Measurements from ENCODE around the gene DNAH17. TPM values are rescaled to one million over a fixed set of nuclear protein-coding genes. Genes with fewer than 3 reads are reported as not detected.

The DNAH17 gene
- total RNA-seq, 1 donor from 2014 or later, result not detected

DNA sequence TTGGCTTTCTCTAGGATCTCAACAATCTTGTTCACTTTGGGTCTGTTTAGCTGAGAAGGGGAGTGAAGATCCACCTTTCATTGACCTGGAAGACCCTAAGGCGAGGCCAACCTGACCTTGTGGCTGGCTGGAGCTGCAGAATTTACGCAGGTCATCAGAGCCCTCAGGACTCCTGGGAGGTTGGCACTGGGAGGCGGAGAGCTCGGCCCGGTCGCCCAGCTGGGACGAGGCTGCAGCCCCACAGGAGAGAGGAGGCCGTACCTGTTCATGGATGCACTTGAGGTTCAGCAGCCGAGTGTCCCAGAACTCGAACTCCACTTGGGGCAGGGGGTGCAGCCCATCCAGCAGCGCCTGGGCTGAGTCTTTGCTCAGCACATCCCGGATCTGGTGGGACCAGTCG, 5.9 kb downstream of the DNAH17 start:
- Histone ChIP-seq H3K9me3 (no peaks in the 10 kb centered on the region), H3K27me3 (no peaks in the 10 kb centered on the region), H3K4me3 (no peak overlapping the region), H3K36me3 (no peaks in the 10 kb centered on the region), H3K27ac (no peak overlapping the region), H3K4me1 (no peaks in the 10 kb centered on the region)
- DNase-seq (ENCODE audit: low spot score in 2 of 2), result no peak
- intact Hi-C loops (cut with DNase I), result no loop called here
- TF ChIP-seq, protein P1, sequence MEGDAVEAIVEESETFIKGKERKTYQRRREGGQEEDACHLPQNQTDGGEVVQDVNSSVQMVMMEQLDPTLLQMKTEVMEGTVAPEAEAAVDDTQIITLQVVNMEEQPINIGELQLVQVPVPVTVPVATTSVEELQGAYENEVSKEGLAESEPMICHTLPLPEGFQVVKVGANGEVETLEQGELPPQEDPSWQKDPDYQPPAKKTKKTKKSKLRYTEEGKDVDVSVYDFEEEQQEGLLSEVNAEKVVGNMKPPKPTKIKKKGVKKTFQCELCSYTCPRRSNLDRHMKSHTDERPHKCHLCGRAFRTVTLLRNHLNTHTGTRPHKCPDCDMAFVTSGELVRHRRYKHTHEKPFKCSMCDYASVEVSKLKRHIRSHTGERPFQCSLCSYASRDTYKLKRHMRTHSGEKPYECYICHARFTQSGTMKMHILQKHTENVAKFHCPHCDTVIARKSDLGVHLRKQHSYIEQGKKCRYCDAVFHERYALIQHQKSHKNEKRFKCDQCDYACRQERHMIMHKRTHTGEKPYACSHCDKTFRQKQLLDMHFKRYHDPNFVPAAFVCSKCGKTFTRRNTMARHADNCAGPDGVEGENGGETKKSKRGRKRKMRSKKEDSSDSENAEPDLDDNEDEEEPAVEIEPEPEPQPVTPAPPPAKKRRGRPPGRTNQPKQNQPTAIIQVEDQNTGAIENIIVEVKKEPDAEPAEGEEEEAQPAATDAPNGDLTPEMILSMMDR (IDR thresholded peaks at IDR 0.05), result no peak

DNA sequence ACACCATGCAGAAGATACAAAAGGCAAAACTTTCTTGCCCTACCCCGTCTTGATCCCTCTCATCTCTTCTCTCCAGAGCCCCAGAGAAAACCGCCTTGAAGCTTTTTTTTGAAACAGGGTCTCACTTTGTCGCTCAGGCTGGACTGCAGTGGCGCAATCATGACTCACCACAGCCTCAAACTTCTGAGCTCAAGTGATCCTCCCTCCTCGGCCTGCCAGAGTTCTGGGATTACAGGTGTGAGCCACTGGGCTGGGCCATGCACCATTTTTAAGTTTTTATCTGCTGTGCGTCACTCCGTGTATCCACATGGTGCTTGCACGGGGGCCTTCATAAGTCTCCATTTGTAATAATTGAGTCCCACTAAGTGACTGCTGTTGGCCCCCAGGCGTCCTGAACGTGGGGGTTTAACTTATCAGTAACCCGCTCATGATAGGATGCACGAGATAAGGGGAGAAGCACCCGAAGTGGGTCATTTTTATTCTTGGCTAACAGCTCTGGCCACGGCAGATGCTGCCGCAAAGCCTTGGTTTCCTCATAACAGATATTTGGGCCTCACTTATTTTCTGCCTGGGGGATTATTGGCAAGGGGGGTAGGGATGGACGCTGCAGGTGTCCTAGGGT, 8.6 kb downstream of the DNAH17 start:
- DNase-seq (ENCODE audit: low spot score in 2 of 2), result no peak
- intact Hi-C loops (cut with DNase I), result no loop called here
- Histone ChIP-seq H3K27ac (no peak overlapping the region), H3K4me1 (no peaks in the 10 kb centered on the region), H3K36me3 (no peaks in the 10 kb centered on the region), H3K9me3 (no peaks in the 10 kb centered on the region), H3K27me3 (no peaks in the 10 kb centered on the region), H3K4me3 (no peak overlapping the region)
- TF ChIP-seq, protein P1 (IDR thresholded peaks at IDR 0.05), result no peak

DNA sequence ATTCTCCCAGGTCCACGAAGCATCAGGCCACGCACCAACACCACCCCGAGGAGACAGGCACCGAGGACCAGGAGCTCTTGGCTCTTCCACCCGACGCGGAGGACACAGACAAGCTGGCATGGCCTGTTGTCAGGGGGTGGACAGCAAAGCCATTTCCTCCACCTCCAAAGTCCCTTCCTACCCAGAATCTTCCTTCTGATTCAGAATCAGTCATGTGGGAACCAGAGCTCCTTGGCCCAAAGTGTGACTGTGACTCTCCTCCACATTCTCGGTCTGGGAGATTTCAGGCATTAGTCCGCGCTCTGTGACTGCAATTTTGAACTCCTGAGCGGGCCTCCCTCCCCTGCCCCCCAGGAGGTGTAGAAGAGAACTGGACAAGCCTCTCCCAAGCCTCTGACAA, 9.2 kb downstream of the DNAH17 start:
- no peak overlapping the region for H3K27ac ChIP-seq
- no peak for DNase-seq (ENCODE audit: low spot score in 2 of 2)
- H3K36me3 ChIP-seq, result no peaks in the 10 kb centered on the region
- intact Hi-C loops (cut with DNase I), result no loop called here
- no peak overlapping the region for H3K4me3 ChIP-seq
- TF ChIP-seq, protein P1 (IDR thresholded peaks at IDR 0.05), result no peak
- no peaks in the 10 kb centered on the region for H3K27me3 ChIP-seq
- no peaks in the 10 kb centered on the region for H3K9me3 ChIP-seq
- no peaks in the 10 kb centered on the region for H3K4me1 ChIP-seq

DNA sequence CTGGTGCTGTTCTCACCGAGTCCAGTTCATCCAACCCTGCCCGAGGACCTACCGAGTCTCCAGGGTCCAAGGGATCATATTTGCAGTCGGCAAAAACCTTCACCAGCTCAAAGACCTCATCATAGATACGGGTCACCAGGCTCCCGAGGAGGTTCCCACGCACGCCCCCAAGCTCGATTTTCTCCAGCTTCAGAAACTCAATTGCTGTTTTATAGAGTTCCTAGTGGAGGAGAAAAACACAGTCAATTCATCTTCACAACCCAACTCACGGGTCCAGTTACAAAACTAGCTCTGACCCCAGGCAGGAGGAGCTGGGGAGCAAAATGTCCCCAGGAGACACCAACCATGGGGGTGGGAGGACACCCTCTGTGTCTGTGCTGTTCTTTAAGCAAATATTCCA, 10.2 kb downstream of the DNAH17 start:
- Histone ChIP-seq H3K4me1 (no peaks in the 10 kb centered on the region), H3K27ac (no peak overlapping the region), H3K9me3 (no peaks in the 10 kb centered on the region), H3K4me3 (no peak overlapping the region), H3K36me3 (no peaks in the 10 kb centered on the region), H3K27me3 (no peaks in the 10 kb centered on the region)
- TF ChIP-seq, protein P1 (IDR thresholded peaks at IDR 0.05), result no peak
- DNase-seq (ENCODE audit: low spot score in 2 of 2), result no peak
- intact Hi-C loops (cut with DNase I), result no loop called here

DNA sequence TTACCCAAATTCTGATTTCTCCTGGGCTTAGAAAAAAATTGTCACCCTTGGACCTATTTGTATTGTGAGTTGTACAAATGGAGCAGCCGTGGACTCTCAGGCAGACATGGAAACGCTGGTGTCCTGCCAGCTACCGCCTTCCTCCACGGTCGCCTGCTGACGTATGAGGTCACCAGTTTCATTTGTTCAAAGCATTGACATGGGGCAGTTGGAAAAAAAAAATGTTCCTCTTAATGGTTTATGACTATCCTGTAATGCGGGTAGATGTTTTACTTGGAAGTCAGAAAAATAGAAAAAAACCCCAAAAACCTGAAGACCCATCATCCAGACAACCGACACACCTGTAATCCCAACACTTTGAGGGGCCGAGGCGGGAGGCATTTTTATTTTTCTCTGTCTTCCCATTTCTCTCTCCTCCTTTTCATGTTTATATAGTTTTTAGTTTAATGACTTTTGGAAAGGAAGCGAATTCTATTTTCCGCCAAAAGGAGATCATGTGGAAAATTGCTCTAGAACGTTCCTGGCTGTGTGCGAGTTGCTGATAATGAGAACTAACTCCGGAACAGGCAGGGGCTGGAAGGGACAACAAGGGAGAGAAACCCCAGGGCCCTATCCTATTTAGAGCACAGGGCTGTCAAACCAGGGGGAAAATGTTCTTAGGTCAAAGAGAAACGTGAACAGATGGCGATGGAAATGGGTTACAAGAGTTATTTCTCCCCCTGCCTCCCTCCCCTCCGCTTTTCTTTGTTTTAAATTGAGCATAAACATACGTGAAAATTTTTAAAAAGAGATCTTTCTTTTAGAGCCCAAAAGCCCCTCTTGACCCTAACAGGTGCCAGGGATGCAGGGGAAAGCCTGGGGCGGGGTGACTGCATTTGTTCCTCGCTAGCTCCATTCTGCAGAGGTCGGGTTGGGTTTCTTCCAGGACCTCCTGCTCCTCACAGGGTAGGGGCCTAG, 13.7 kb downstream of the DNAH17 start:
- DNase-seq (ENCODE audit: low spot score in 2 of 2), result no peak
- Histone ChIP-seq H3K27ac (no peak overlapping the region), H3K9me3 (no peaks in the 10 kb centered on the region), H3K4me1 (no peaks in the 10 kb centered on the region), H3K27me3 (no peaks in the 10 kb centered on the region), H3K4me3 (no peak overlapping the region), H3K36me3 (no peaks in the 10 kb centered on the region)
- TF ChIP-seq, protein P1 (IDR thresholded peaks at IDR 0.05), result no peak
- intact Hi-C loops (cut with DNase I), result no loop called here

Data from ascending aorta (tissue), 2 donors.